NB4 (cell line): ENCODE results near the gene KRT39.

Source experiments
- MYC ChIP-seq: IDR thresholded peaks from 2 replicates; pipeline ENCODE4 v1.6.1; 2011; ENCODE audit warnings: low read depth, low read length
- POLR2A ChIP-seq: IDR thresholded peaks from 2 replicates; pipeline ENCODE4 v1.6.1; 2011; ENCODE audit warnings: mild to moderate bottlenecking; ENCODE audit not compliant: insufficient read length; ENCODE audit errors: extremely low read depth
- TF ChIP-seq, protein P1 (sequence below): IDR thresholded peaks from one replicate; pipeline ENCODE4 v1.5.1; 2012; ENCODE audit warnings: low read depth, low read length
- TF ChIP-seq, protein P2 (sequence below): IDR thresholded peaks from 2 replicates; pipeline ENCODE4 v1.6.1; 2011; ENCODE audit warnings: low read depth, low read length

DNA sequence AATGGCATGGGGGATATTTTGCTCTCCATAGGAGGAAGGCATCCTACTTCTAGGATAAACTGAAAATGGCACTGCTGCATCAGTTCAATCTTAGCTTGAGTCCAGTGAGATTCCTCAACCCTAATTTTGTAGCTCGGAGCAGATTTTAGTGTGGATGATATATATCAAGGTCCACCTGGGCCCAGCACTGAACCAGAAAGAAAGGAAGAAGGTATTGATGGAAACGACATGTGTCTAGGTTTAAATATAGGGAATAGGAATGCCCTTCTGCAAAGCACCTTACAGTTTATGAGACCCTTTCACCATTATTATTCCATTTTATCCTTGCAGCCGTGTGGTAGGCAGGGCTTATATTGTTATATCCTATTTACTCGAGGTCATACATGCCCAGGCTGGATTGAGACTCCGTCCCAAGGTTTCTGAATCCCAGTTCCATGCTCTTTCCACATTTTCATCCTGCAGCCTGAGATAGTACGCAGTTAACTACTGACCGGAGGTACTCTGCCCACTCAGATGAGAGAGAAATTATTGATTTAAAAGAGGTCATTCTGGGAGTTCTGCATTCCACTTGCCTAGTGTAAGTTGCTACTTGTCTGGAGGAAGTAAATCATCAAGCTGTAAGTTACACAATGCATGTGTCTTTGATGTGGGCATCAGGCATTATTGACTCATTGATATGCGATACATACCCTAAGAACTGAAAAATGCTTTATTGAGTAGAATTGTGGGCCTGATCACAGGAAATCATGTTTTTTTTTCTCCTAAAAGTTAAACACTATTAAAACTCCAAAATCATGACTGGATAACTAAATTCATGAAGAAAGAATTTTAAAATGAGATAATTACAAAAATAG is 10.1 kb downstream of the KRT39 start:
- TF ChIP-seq, protein P1, sequence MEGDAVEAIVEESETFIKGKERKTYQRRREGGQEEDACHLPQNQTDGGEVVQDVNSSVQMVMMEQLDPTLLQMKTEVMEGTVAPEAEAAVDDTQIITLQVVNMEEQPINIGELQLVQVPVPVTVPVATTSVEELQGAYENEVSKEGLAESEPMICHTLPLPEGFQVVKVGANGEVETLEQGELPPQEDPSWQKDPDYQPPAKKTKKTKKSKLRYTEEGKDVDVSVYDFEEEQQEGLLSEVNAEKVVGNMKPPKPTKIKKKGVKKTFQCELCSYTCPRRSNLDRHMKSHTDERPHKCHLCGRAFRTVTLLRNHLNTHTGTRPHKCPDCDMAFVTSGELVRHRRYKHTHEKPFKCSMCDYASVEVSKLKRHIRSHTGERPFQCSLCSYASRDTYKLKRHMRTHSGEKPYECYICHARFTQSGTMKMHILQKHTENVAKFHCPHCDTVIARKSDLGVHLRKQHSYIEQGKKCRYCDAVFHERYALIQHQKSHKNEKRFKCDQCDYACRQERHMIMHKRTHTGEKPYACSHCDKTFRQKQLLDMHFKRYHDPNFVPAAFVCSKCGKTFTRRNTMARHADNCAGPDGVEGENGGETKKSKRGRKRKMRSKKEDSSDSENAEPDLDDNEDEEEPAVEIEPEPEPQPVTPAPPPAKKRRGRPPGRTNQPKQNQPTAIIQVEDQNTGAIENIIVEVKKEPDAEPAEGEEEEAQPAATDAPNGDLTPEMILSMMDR = no peak
- TF ChIP-seq POLR2A = no peak
- TF ChIP-seq, protein P2, sequence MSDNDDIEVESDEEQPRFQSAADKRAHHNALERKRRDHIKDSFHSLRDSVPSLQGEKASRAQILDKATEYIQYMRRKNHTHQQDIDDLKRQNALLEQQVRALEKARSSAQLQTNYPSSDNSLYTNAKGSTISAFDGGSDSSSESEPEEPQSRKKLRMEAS = no peak
- no peak for TF ChIP-seq MYC
